ENCODE results near the gene IPCEF1.
"Not testable (repeated sequence)": the region's sequence is repeated elsewhere in the genome, so short reads cannot be mapped to it uniquely, and the experiment has no call there.

IPCEF1 gene

DNA sequence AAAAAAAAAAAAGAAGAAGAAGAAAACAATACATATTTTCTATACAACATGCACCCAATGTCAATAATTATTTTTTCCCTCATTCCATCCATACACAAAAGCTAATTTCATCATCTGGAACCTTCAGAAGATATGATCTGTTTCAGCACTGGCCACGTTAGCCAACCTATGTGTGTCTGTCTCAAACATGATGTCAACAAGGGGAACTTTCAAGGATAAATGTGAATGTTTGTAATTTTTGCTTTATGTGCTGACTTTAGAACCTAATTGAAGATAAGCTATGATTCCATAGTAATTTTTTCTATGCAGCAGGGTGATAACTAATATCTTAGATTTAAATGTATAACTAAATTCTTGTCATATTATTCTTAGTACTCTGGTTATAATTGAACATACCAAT is 37.9 kb downstream of the IPCEF1 start:
- no peak for DNase-seq (ENCODE audit: extremely low read depth, insufficient read length)
- TF ChIP-seq, protein P1, sequence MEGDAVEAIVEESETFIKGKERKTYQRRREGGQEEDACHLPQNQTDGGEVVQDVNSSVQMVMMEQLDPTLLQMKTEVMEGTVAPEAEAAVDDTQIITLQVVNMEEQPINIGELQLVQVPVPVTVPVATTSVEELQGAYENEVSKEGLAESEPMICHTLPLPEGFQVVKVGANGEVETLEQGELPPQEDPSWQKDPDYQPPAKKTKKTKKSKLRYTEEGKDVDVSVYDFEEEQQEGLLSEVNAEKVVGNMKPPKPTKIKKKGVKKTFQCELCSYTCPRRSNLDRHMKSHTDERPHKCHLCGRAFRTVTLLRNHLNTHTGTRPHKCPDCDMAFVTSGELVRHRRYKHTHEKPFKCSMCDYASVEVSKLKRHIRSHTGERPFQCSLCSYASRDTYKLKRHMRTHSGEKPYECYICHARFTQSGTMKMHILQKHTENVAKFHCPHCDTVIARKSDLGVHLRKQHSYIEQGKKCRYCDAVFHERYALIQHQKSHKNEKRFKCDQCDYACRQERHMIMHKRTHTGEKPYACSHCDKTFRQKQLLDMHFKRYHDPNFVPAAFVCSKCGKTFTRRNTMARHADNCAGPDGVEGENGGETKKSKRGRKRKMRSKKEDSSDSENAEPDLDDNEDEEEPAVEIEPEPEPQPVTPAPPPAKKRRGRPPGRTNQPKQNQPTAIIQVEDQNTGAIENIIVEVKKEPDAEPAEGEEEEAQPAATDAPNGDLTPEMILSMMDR (IDR thresholded peaks at IDR 0.05; ENCODE audit: insufficient read depth, low read length, poor library complexity, severe bottlenecking): no peak

DNA sequence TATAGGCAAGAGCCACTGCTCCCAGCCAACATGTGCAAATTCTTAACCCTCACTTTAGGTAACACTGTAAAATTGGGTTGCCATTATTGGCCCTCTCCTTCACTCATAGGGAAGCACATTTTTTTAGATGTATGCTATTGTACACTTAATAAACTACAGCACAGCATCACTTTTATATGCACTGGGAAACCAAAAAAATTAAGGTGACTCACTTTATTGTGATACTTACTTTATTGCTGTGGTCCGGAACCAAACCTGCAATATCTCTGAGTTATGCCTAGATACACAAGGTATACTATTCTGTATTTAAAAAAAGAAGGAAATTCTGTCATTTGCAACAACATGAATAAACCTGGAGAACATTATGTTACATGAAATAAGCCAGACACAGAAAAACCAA is 40.5 kb downstream of the IPCEF1 start:
- TF ChIP-seq, protein P1 (IDR thresholded peaks at IDR 0.05; ENCODE audit: insufficient read depth, low read length, poor library complexity, severe bottlenecking): no peak
- DNase-seq (ENCODE audit: extremely low read depth, insufficient read length): no peak
- H3K27me3 ChIP-seq (replicated peaks; ENCODE audit: control insufficient read depth, insufficient read depth, low read length): no peaks in the 10 kb centered on the region
- no peaks in the 10 kb centered on the region for H3K36me3 ChIP-seq (ENCODE audit: control insufficient read depth, insufficient read depth, low read length)
- H3K4me3 ChIP-seq (replicated peaks; ENCODE audit: low read depth, low read length): no peak overlapping the region

More for the DNA sequence above, 37.9 kb downstream of the IPCEF1 start:
- Histone ChIP-seq H3K36me3 (ENCODE audit: control insufficient read depth, insufficient read depth, low read length) (no peaks in the 10 kb centered on the region), H3K27me3 (replicated peaks; ENCODE audit: control insufficient read depth, insufficient read depth, low read length) (no peaks in the 10 kb centered on the region), H3K4me3 (replicated peaks; ENCODE audit: low read depth, low read length) (no peak overlapping the region)

DNA sequence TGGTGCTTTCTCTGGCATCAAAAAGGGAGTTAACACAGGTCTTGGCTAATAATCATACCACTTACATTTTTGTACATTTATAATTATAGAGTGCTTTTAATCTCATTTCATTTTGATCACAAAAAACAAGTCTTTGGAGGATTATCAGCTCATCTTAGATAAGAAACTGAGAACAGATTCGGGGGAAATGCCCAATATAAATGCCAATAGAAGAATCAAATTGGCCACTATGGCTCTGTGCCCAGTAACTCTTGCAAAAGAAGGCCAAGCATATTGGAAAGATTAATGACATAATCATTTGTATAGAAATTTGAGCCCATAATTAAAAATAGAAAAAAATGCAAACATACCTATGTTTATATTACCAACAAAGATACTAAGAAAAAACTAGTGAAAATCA is 42.5 kb downstream of the IPCEF1 start:
- TF ChIP-seq, protein P1 (IDR thresholded peaks at IDR 0.05; ENCODE audit: insufficient read depth, low read length, poor library complexity, severe bottlenecking): no peak
- Histone ChIP-seq H3K36me3 (ENCODE audit: control insufficient read depth, insufficient read depth, low read length) (no peaks in the 10 kb centered on the region), H3K4me3 (replicated peaks; ENCODE audit: low read depth, low read length) (no peak overlapping the region), H3K27me3 (replicated peaks; ENCODE audit: control insufficient read depth, insufficient read depth, low read length) (no peaks in the 10 kb centered on the region)
- DNase-seq (ENCODE audit: extremely low read depth, insufficient read length): no peak

DNA sequence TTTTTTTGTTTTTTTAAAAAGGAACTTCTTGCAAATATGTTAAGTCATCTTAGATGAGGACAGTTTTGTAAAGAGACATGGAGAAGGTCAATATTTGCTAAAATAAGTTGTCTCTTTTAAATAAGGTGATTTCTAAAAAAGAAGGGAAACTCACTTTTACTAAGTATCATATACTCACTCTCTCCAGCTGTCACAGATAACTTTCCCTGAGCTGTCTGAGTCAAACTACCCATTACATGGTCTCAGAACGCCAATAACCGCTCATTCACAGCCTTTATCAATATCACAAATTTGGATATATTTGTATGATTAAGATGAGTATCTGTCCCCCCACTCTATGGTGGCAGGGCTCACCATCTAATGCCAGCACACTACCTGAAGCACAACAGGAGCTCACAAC is 47.6 kb downstream of the IPCEF1 start:
- Histone ChIP-seq H3K4me3 (replicated peaks; ENCODE audit: low read depth, low read length) (no peak overlapping the region), H3K27me3 (replicated peaks; ENCODE audit: control insufficient read depth, insufficient read depth, low read length) (no peaks in the 10 kb centered on the region), H3K36me3 (ENCODE audit: control insufficient read depth, insufficient read depth, low read length) (no peaks in the 10 kb centered on the region)
- TF ChIP-seq, protein P1 (IDR thresholded peaks at IDR 0.05; ENCODE audit: insufficient read depth, low read length, poor library complexity, severe bottlenecking): no peak
- no peak for DNase-seq (ENCODE audit: extremely low read depth, insufficient read length)

DNA sequence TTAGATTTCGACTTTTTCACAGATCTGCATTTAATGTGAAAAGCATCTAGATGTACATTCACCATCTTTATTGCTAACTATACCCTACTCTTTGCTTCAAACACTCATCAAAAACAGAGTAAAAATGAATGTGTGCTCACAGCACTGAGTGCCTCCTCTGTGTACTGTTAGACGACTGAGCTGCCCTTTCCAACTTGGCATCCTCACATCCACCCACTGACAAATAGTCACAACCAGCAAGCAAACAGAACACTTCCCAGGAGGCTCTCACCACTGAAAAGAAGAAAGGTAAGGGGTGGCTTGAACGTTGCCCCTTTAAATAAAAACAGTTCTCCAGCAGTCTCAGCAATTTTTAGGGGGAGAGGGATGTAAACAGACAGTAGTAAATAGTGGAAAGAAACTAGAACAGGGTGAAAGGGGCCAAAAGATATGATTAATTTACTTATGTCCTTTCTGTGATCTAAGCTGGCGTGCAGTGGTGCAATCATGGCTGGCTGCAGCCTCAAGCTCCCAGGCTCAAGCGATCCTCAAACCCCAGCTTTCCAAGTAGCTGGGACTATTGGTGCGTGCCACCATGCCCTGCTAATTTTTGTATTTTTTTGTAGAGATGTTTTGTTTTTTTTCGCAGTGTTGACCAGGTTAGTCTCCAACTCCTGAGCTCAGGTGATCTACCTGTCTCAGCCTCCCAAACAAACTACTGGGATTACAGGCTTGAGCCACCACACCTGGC is 48.7 kb downstream of the IPCEF1 start:
- Histone ChIP-seq H3K27me3 (replicated peaks; ENCODE audit: control insufficient read depth, insufficient read depth, low read length) (no peaks in the 10 kb centered on the region), H3K4me3 (replicated peaks; ENCODE audit: low read depth, low read length) (no peak overlapping the region), H3K36me3 (ENCODE audit: control insufficient read depth, insufficient read depth, low read length) (no peaks in the 10 kb centered on the region)
- DNase-seq (ENCODE audit: extremely low read depth, insufficient read length): no peak
- TF ChIP-seq, protein P1 (IDR thresholded peaks at IDR 0.05; ENCODE audit: insufficient read depth, low read length, poor library complexity, severe bottlenecking): no peak

DNA sequence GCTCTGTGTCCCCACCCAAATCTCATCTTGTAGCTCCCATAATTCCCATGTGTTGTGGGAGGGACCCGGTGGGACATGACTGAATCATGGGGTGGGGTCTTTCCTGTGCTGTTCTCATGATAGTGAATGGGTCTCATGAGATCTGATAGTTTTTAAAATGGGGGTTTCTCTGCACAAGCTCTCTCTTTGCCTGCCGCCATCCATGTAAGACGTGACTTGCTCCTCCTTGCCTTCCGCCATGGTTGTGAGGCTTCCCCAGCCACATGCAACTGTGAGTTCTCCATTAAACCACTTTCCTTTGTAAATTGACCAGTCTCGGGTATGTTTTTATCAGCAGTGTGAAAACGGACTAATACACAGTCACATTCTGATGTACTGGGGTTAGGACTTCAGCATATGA is 49.5 kb downstream of the IPCEF1 start:
- not testable (repeated sequence) for H3K27me3 ChIP-seq (replicated peaks; ENCODE audit: control insufficient read depth, insufficient read depth, low read length); DNase-seq (ENCODE audit: extremely low read depth, insufficient read length); H3K36me3 ChIP-seq (ENCODE audit: control insufficient read depth, insufficient read depth, low read length); H3K4me3 ChIP-seq (replicated peaks; ENCODE audit: low read depth, low read length)

Data from GM06990 (cell line).